CD14-positive monocyte (primary cell): Measurements from ENCODE around the gene ASTN1. TPM values are rescaled to one million over a fixed set of nuclear protein-coding genes. Genes with fewer than 3 reads are reported as not detected.
A peak's percentile ranks its signal among the peaks of the same experiment; 100 is the strongest.

Experiments used
- DNase-seq, 3 donors: peaks; one replicate each; pipeline ENCODE4 v3.0.0-alpha.2; 2011 to 2022
- H2AFZ ChIP-seq: 2 replicates; pipeline ENCODE4 v1.6.0; 2012; ENCODE audit warnings: mild to moderate bottlenecking, low read depth, low read length, inconsistent platforms; ENCODE audit not compliant: insufficient read depth, poor library complexity, severe bottlenecking
- H3K27ac ChIP-seq, 2 donors: 1 replicate in 1 of 2; 2 replicates in 1 of 2; pipeline ENCODE4 v1.5.1; 2012 to 2013; ENCODE audit warnings: low read length in 2 of 2, control low read depth in 1 of 2, inconsistent platforms in 1 of 2, low read depth in 1 of 2, mild to moderate bottlenecking in 1 of 2
- H3K27me3 ChIP-seq, 2 donors: one replicate each; pipeline versions ENCODE4 v1.6.0 to v1.6.1; 2011 to 2013; ENCODE audit warnings: low read length in 2 of 2; ENCODE audit not compliant: control insufficient read depth in 2 of 2, insufficient read depth in 2 of 2
- H3K36me3 ChIP-seq, 2 donors: replicated peaks in 1 of 2; 1 replicate in 1 of 2; 2 replicates in 1 of 2; pipeline versions ENCODE4 v1.5.1 to v1.6.1; 2012 to 2013; ENCODE audit warnings: low read length in 2 of 2, control low read depth in 1 of 2, inconsistent platforms in 1 of 2, mild to moderate bottlenecking in 1 of 2; ENCODE audit not compliant: insufficient read depth in 2 of 2, control insufficient read depth in 1 of 2
- H3K4me1 ChIP-seq, 2 donors: 1 replicate in 1 of 2; 2 replicates in 1 of 2; pipeline versions ENCODE4 v1.5.1 to v1.6.1; 2012 to 2013; ENCODE audit warnings: low read length in 2 of 2, control low read depth in 1 of 2, inconsistent platforms in 1 of 2, mild to moderate bottlenecking in 1 of 2, moderate library complexity in 1 of 2; ENCODE audit not compliant: insufficient read depth in 2 of 2, control insufficient read depth in 1 of 2
- H3K4me2 ChIP-seq: replicated peaks from 2 replicates; pipeline ENCODE3; 2012; ENCODE audit warnings: low read length, moderate library complexity, mild to moderate bottlenecking; ENCODE audit not compliant: poor library complexity, severe bottlenecking; ENCODE audit errors: extremely low read depth
- H3K4me3 ChIP-seq, 3 experiments: fragments of 200-600 bp in 1 of 3; sonication (generic) in 1 of 3; replicated peaks in 1 of 3; 1 replicate in 2 of 3; 2 replicates in 1 of 3; pipeline ENCODE4 v1.5.1; 2011 to 2013; ENCODE audit warnings: low read length in 3 of 3, mild to moderate bottlenecking in 3 of 3, control low read depth in 2 of 3, low read depth in 2 of 3, inconsistent platforms in 1 of 3, moderate library complexity in 1 of 3
- H3K79me2 ChIP-seq: 2 replicates; pipeline ENCODE4 v1.6.0; 2012; ENCODE audit warnings: mild to moderate bottlenecking, control low read depth, inconsistent platforms, low read length, moderate library complexity; ENCODE audit not compliant: insufficient read depth
- H3K9ac ChIP-seq: 2 replicates; pipeline ENCODE4 v1.6.0; 2017; ENCODE audit warnings: low read length, mild to moderate bottlenecking; ENCODE audit not compliant: insufficient read depth, poor library complexity, severe bottlenecking
- H3K9me3 ChIP-seq, 2 donors: replicated peaks in 1 of 2; 1 replicate in 1 of 2; 2 replicates in 1 of 2; pipeline versions ENCODE4 v1.5.1 to v1.6.1; 2012 to 2013; ENCODE audit warnings: low read length in 2 of 2, control low read depth in 1 of 2; ENCODE audit not compliant: control insufficient read depth in 1 of 2, insufficient read depth in 1 of 2
- H4K20me1 ChIP-seq: 2 replicates; pipeline ENCODE4 v1.6.0; 2012; ENCODE audit warnings: mild to moderate bottlenecking, low read length, control low read depth, moderate library complexity; ENCODE audit not compliant: insufficient read depth
- H3K27ac Mint-ChIP-seq, 7 donors: one replicate each; pipeline ENCODE4 v1.8.0; 2020; ENCODE audit warnings: mild to moderate bottlenecking in 7 of 7, mixed read lengths in 7 of 7, moderate library complexity in 6 of 7, inconsistent platforms in 2 of 7
- H3K27me3 Mint-ChIP-seq, 3 donors: one replicate each; pipeline ENCODE4 v1.8.0; 2021 to 2022; ENCODE audit warnings: low read depth in 3 of 3, mild to moderate bottlenecking in 3 of 3, mixed read lengths in 3 of 3, moderate library complexity in 3 of 3, inconsistent platforms in 1 of 3
- H3K36me3 Mint-ChIP-seq, 2 donors: one replicate each; pipeline ENCODE4 v1.8.0; 2020; ENCODE audit warnings: mixed read lengths in 2 of 2, inconsistent platforms in 1 of 2, mild to moderate bottlenecking in 1 of 2
- H3K4me1 Mint-ChIP-seq: one replicate; pipeline ENCODE4 v1.8.0; 2020; ENCODE audit warnings: mild to moderate bottlenecking, mixed read lengths
- H3K4me3 Mint-ChIP-seq, 2 donors: one replicate each; pipeline ENCODE4 v1.8.0; 2020; ENCODE audit warnings: mild to moderate bottlenecking in 2 of 2, mixed read lengths in 2 of 2, moderate library complexity in 1 of 2
- H3K9me3 Mint-ChIP-seq, 7 donors: one replicate each; pipeline ENCODE4 v1.8.0; 2020 to 2022; ENCODE audit warnings: mixed read lengths in 7 of 7, mild to moderate bottlenecking in 6 of 7, moderate library complexity in 6 of 7, inconsistent platforms in 2 of 7
- whole genome bisulfite sequencing: methylation state at CpG from one replicate; pipeline ENCODE4 v1.1.5; 2013; ENCODE audit warnings: missing lambda C conversion rate; ENCODE audit not compliant: insufficient coverage; 5-methylcytosine and 5-hydroxymethylcytosine counted together
- intact Hi-C, 2 donors: fragments of 100-400 bp; cut with micrococcal nuclease; formaldehyde crosslinking; loops; one replicate each; pipeline versions ENCODE4 v1.15.0 to v1.15.1; 2023
- polyA plus RNA-seq, 3 donors: library from polyadenylated mRNA; depleted of rRNA in 1 of 3; unstranded in 2 of 3; stranded (reverse) in 1 of 3; fragments of 300-500 nt in 2 of 3; fragments of >200 nt in 1 of 3; fragmentation: Illumina TruSeq in 2 of 3; gene quantifications; 1 replicate in 2 of 3; 2 replicates in 1 of 3; pipeline ENCODE4 v1.2.3, GENCODE V29; 2012 to 2021
- TF ChIP-seq, protein P1 (sequence below): fragments of 200-600 bp; IDR thresholded peaks from one replicate; pipeline ENCODE4 v1.8.0; 2022; ENCODE audit warnings: antibody characterized with exemption, mild to moderate bottlenecking

Gene ASTN1
- polyA plus RNA-seq, 3 donors, result not detected

DNA sequence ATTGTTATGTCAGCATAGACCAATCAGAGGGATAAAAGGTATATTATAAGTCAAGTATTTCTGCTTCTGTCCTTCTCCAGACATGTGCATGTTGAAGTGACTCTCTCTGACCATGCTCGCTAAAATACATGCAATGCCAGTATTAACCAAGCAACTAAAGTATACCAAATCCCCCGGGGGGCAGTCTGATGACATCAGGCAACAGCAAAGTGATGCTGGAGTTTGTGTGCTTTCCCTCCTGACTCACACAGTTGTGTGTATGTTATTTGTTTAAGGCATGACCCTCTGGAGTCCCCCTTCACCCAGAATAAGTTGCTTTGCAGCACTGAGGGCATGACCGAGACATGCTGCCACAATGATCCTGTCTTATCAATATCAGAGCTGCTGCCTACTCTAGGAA is 8.4 kb upstream of the ASTN1 start:
- no peak for DNase-seq
- peaks cover 30 to 36% of the 10 kb centered on the region in 2 donors for H3K27me3 ChIP-seq
- H2AFZ ChIP-seq, result no peak overlapping the region
- H3K79me2 ChIP-seq, result no peaks in the 10 kb centered on the region
- peaks cover 4 to 9% (median 5%) of the 10 kb centered on the region in 3 donors for H3K27me3 Mint-ChIP-seq
- H4K20me1 ChIP-seq, result no peaks in the 10 kb centered on the region
- no peaks in the 10 kb centered on the region for H3K4me1 Mint-ChIP-seq
- H3K9me3 ChIP-seq, result peaks cover 0 to 4% of the 10 kb centered on the region in 2 donors
- H3K36me3 Mint-ChIP-seq, result no peaks in the 10 kb centered on the region
- H3K4me2 ChIP-seq, result no peak overlapping the region
- H3K4me1 ChIP-seq, result no peaks in the 10 kb centered on the region
- H3K4me3 Mint-ChIP-seq, result no peak overlapping the region
- intact Hi-C loops, result no loop called here
- WGBS, result no CpG with 5 or more reads among the region's 3 CpGs
- TF ChIP-seq, protein P1, sequence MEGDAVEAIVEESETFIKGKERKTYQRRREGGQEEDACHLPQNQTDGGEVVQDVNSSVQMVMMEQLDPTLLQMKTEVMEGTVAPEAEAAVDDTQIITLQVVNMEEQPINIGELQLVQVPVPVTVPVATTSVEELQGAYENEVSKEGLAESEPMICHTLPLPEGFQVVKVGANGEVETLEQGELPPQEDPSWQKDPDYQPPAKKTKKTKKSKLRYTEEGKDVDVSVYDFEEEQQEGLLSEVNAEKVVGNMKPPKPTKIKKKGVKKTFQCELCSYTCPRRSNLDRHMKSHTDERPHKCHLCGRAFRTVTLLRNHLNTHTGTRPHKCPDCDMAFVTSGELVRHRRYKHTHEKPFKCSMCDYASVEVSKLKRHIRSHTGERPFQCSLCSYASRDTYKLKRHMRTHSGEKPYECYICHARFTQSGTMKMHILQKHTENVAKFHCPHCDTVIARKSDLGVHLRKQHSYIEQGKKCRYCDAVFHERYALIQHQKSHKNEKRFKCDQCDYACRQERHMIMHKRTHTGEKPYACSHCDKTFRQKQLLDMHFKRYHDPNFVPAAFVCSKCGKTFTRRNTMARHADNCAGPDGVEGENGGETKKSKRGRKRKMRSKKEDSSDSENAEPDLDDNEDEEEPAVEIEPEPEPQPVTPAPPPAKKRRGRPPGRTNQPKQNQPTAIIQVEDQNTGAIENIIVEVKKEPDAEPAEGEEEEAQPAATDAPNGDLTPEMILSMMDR, result no peak
- no peak overlapping the region for H3K27ac Mint-ChIP-seq
- no peak overlapping the region for H3K4me3 ChIP-seq
- no peak overlapping the region for H3K9ac ChIP-seq
- H3K27ac ChIP-seq, result no peak overlapping the region
- no peaks in the 10 kb centered on the region for H3K36me3 ChIP-seq
- peaks cover 0 to 3% (median 1%) of the 10 kb centered on the region in 7 donors for H3K9me3 Mint-ChIP-seq

DNA sequence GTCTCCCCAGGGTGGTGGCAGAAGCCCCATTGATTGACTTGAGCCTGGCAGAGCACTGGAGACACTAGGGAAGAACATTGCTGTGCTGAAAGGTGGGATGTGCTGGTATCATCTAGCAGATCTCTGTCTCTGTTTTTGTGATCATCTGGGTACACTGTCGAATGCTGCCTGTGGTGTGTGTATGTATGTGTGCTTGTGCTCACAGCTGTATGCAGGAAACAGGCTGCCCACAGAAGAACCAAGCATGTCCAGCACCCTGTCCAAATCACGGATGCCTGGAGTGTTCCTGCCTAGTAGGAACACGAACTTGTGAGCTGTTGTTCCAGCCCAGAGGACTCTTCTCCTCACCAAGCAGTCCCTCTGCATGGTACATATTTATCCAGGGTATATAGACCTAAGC is 7.8 kb upstream of the ASTN1 start:
- H3K4me1 ChIP-seq, result no peaks in the 10 kb centered on the region
- Mint-ChIP-seq H3K27me3 (peaks cover 4 to 9% (median 5%) of the 10 kb centered on the region in 3 donors), H3K27ac (no peak overlapping the region), H3K4me1 (no peaks in the 10 kb centered on the region), H3K9me3 (peaks cover 0 to 3% (median 1%) of the 10 kb centered on the region in 7 donors), H3K4me3 (peak overlapping the region in 1 of 2 donors; percentile 13), H3K36me3 (no peaks in the 10 kb centered on the region)
- no peak overlapping the region for H3K4me3 ChIP-seq
- intact Hi-C loops, result no loop called here
- no peaks in the 10 kb centered on the region for H4K20me1 ChIP-seq
- H3K27ac ChIP-seq, result no peak overlapping the region
- WGBS, result 63% methylated on average over 1 of the region's 3 CpGs
- no peak overlapping the region for H3K9ac ChIP-seq
- H3K27me3 ChIP-seq, result peaks cover 30 to 36% of the 10 kb centered on the region in 2 donors
- peaks cover 0 to 4% of the 10 kb centered on the region in 2 donors for H3K9me3 ChIP-seq
- TF ChIP-seq, protein P1, result no peak
- no peak overlapping the region for H2AFZ ChIP-seq
- H3K4me2 ChIP-seq, result no peak overlapping the region
- H3K79me2 ChIP-seq, result no peaks in the 10 kb centered on the region
- H3K36me3 ChIP-seq, result no peaks in the 10 kb centered on the region
- no peak for DNase-seq
